CD8-positive, alpha-beta memory T cell (primary cell): ENCODE data around the gene HLA-F. TPM values are rescaled to one million over a fixed set of nuclear protein-coding genes. Genes with fewer than 3 reads are reported as not detected.
A peak's percentile ranks its signal among the peaks of the same experiment; 100 is the strongest.

Experiments used
- CTCF ChIA-PET: fragments of 350-600 bp; sonication (Branson Sonifier 250); formaldehyde crosslinking; loops from one replicate; lab custom pipeline; 2021; ENCODE audit warnings: antibody characterized with exemption; lab: Charles Lee
- POLR2A ChIA-PET: fragments of 350-600 bp; sonication (Branson Sonifier 250); formaldehyde crosslinking; loops from one replicate; lab custom pipeline; 2021; ENCODE audit warnings: antibody characterized with exemption; lab: Charles Lee
- DNase-seq, 5 donors: peaks; one replicate each; pipeline versions ENCODE4 v3.0.0 to v3.0.0-alpha.2; 2020 to 2022; ENCODE audit warnings: mixed read lengths in 1 of 5
- H3K27ac ChIP-seq: one replicate; pipeline ENCODE4 v1.7.0; 2013; ENCODE audit warnings: low read depth, mild to moderate bottlenecking, low read length, moderate library complexity
- H3K27me3 ChIP-seq: 2 replicates; pipeline ENCODE4 v1.7.0; 2013; ENCODE audit warnings: low read length, mild to moderate bottlenecking; ENCODE audit not compliant: insufficient read depth, poor library complexity, severe bottlenecking
- H3K36me3 ChIP-seq: 2 replicates; pipeline ENCODE4 v1.7.0; 2013; ENCODE audit warnings: mild to moderate bottlenecking, low read length, moderate library complexity; ENCODE audit not compliant: insufficient read depth
- H3K4me1 ChIP-seq: 2 replicates; pipeline ENCODE4 v1.7.0; 2013; ENCODE audit warnings: mild to moderate bottlenecking, low read length, moderate library complexity; ENCODE audit not compliant: insufficient read depth
- H3K4me3 ChIP-seq: 2 replicates; pipeline ENCODE4 v1.7.0; 2013; ENCODE audit warnings: mild to moderate bottlenecking, low read length
- H3K9me3 ChIP-seq: 2 replicates; pipeline ENCODE4 v1.7.0; 2013; ENCODE audit warnings: mild to moderate bottlenecking, low read length
- H3K27ac Mint-ChIP-seq, 8 donors: one replicate each; pipeline ENCODE4 v1.8.0; 2020 to 2021; ENCODE audit warnings: mixed read lengths in 8 of 8, mild to moderate bottlenecking in 6 of 8, inconsistent platforms in 3 of 8, moderate library complexity in 3 of 8
- H3K27me3 Mint-ChIP-seq, 2 donors: one replicate each; pipeline ENCODE4 v1.8.0; 2020 to 2021; ENCODE audit warnings: mixed read lengths in 2 of 2, mild to moderate bottlenecking in 1 of 2, moderate library complexity in 1 of 2
- H3K36me3 Mint-ChIP-seq, 3 donors: one replicate each; pipeline ENCODE4 v1.8.0; 2020 to 2021; ENCODE audit warnings: mixed read lengths in 3 of 3, inconsistent platforms in 1 of 3, mild to moderate bottlenecking in 1 of 3
- H3K4me1 Mint-ChIP-seq, 3 donors: one replicate each; pipeline ENCODE4 v1.8.0; 2020 to 2021; ENCODE audit warnings: mixed read lengths in 3 of 3, inconsistent platforms in 1 of 3, mild to moderate bottlenecking in 1 of 3
- H3K4me3 Mint-ChIP-seq, 7 donors: one replicate each; pipeline ENCODE4 v1.8.0; 2020 to 2021; ENCODE audit warnings: mixed read lengths in 7 of 7, mild to moderate bottlenecking in 6 of 7, moderate library complexity in 4 of 7, inconsistent platforms in 2 of 7
- H3K9me3 Mint-ChIP-seq, 5 donors: one replicate each; pipeline ENCODE4 v1.8.0; 2020 to 2022; ENCODE audit warnings: mixed read lengths in 5 of 5, mild to moderate bottlenecking in 3 of 5, moderate library complexity in 2 of 5, inconsistent platforms in 1 of 5
- polyA plus RNA-seq: library from polyadenylated mRNA; unstranded; fragments of 300-500 nt; fragmentation: Illumina TruSeq; gene quantifications from one replicate; pipeline ENCODE4 v1.2.3, GENCODE V29; 2021
- total RNA-seq, 2 experiments: library from RNA; stranded (reverse); gene quantifications; one replicate each; pipeline ENCODE4 v1.2.3, GENCODE V29; 2021

The HLA-F gene
- total and polyA plus RNA-seq, 3 experiments from 2014 or later, result 222 to 500 (median 242) TPM

DNA sequence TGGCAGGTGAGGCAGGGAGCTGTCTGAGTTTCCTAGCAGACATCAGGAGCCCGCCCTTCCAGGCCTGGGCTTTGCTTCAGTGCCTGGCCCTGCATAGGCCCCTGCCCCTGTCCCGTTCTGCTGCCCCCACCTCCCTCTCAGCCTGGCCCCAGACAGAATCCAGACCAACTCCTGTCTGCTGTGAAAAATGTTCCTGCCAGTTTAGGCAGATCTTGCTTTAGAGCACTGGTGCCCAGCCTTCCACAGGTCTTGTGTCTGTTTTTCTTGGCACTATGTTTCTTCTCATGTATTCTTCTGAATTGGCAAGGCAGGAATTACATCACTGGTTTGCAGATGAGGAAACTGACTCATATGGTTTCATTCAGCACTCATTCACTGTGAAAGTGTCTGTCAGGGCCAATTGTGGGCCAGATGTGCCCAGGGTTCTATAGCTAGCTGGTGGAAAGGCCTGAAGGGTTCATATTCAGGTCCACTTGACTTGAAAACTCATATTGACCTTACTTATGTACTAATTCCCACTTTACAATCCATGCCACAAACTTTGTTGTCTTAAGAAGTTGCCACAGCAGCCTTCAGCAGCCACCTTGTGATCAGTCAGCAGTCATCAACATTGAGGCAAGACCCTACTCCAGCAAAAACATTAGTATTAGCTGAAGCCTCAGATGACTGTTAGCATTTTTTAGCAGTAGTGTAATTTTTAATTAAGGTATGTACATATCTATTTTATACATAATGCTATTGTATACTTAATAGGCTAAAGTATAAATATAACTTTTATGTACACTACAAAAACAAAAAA, 40.5 kb downstream of the HLA-F start:
- H3K4me3 ChIP-seq, result no peak overlapping the region
- ChIA-PET CTCF (interaction anchor here (1.3 to 1.4 kb wide), 2 partner anchors 11 to 25 kb away, joined by 3 to 4 read pairs; no protein-coding TSS in a partner anchor), POLR2A (no interaction called here)
- Mint-ChIP-seq H3K4me3 (no peak overlapping the region), H3K9me3 (no peaks in the 10 kb centered on the region), H3K27me3 (peaks cover 3 to 8% of the 10 kb centered on the region in 2 donors), H3K4me1 (peaks cover 0 to 6% (median 5%) of the 10 kb centered on the region in 3 donors), H3K27ac (peak overlapping the region in 1 of 8 donors; percentile 43), H3K36me3 (no peaks in the 10 kb centered on the region)
- no peaks in the 10 kb centered on the region for H3K36me3 ChIP-seq
- DNase-seq, result no peak
- H3K9me3 ChIP-seq, result no peaks in the 10 kb centered on the region
- H3K27ac ChIP-seq, result no peak overlapping the region
- no peaks in the 10 kb centered on the region for H3K4me1 ChIP-seq
- no peaks in the 10 kb centered on the region for H3K27me3 ChIP-seq

DNA sequence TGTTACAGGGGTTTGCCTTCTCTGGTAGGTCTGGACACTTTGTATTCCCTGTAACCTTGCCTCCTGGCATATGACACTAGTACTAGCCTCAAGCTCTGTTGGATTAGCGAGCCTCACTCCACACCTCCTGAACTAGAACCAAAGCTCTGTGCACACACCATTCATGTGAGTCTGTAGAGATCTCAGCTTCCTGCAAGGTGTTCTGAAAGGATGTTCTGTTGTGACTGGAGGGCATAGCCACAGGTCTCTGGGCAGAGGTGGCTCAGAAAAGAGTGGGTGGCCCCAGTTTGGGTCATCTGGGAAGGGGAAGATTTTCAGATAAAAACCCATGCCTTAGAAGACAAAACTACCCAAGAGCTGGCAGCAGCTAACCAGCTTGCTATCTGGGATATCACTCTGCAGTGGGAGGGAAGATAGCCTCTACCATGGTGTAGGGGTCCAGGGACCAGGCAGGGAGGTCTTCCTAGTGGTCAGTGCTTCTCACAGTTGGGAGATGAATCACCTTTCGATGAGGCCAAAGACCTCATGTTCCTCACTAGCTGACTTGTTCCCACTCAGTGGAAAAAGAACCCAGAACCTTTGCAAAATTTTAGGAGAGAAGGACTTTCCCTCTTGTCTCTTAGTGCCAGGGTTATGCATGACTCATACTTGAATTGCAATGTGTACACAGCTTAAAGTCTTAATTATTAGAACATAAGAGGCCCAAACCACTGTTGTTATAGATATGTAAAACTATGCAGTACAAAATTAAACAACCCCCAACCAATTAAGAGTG, 41.4 kb downstream of the HLA-F start:
- peak overlapping the region in 1 of 7 donors; percentile 45 for H3K4me3 Mint-ChIP-seq
- H3K9me3 Mint-ChIP-seq, result no peaks in the 10 kb centered on the region
- DNase-seq, result no peak
- H3K27me3 Mint-ChIP-seq, result peaks cover 8 to 10% of the 10 kb centered on the region in 2 donors
- H3K27ac Mint-ChIP-seq, result no peak overlapping the region
- no peaks in the 10 kb centered on the region for H3K36me3 Mint-ChIP-seq
- Histone ChIP-seq H3K4me1 (no peaks in the 10 kb centered on the region), H3K36me3 (no peaks in the 10 kb centered on the region), H3K27ac (no peak overlapping the region), H3K4me3 (no peak overlapping the region), H3K9me3 (no peaks in the 10 kb centered on the region), H3K27me3 (peaks cover 5% of the 10 kb centered on the region)
- POLR2A ChIA-PET, result no interaction called here
- peaks cover 0 to under 1% (median under 1%) of the 10 kb centered on the region in 3 donors for H3K4me1 Mint-ChIP-seq
- CTCF ChIA-PET, result interaction anchor here (1.3 to 1.4 kb wide), 2 partner anchors 11 to 26 kb away, joined by 3 to 4 read pairs; no protein-coding TSS in a partner anchor

DNA sequence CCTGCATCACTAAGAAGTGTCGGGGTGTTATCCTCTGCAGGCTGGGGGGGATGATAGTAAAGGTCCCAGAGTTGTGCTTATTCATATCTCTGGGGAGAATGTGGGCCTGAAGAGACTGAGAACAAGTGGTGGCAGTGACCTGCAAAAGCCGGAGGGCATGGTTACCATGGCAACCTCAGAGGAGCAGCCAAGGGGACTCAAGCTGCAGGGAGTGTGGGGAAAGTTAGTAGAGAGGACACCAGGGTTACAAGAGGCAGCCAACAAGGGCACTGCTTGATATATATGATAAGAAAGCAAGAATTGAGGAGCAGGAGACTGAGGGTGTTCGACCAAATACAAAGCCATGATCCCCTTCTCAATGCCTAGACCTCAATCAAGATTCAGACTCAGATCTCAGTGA, 46.1 kb downstream of the HLA-F start:
- Mint-ChIP-seq H3K4me3 (no peak overlapping the region), H3K27ac (no peak overlapping the region), H3K9me3 (no peaks in the 10 kb centered on the region), H3K4me1 (no peaks in the 10 kb centered on the region), H3K36me3 (no peaks in the 10 kb centered on the region), H3K27me3 (peaks cover 10 to 41% of the 10 kb centered on the region in 2 donors)
- POLR2A ChIA-PET, result no interaction called here
- Histone ChIP-seq H3K36me3 (no peaks in the 10 kb centered on the region), H3K27ac (no peak overlapping the region), H3K4me1 (no peaks in the 10 kb centered on the region), H3K9me3 (no peaks in the 10 kb centered on the region), H3K4me3 (no peak overlapping the region), H3K27me3 (peaks cover 5% of the 10 kb centered on the region)
- CTCF ChIA-PET, result no interaction called here
- DNase-seq, result no peak

DNA sequence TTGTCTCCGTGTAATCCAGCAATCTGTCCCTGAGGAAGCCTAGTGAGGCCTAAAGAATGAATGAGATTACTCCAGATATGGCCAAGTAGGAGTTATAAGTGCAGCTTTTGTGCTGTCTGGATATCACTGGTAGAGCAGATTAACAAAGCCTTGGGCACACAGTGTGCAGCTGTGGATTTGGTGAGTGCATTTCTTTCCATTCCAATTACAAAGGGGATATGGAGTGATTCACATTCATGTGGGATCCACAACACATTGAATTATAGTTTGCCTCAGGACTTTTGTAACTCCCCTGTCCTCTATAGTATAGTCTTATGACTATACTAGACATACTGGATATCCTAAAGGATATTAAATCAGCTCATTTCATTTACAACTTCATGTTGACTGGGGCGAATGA, 47.1 kb downstream of the HLA-F start:
- no peak for DNase-seq
- no peaks in the 10 kb centered on the region for H3K4me1 ChIP-seq
- Mint-ChIP-seq H3K4me1 (no peaks in the 10 kb centered on the region), H3K9me3 (no peaks in the 10 kb centered on the region), H3K27ac (no peak overlapping the region), H3K4me3 (no peak overlapping the region), H3K27me3 (peaks cover 14 to 50% of the 10 kb centered on the region in 2 donors), H3K36me3 (no peaks in the 10 kb centered on the region)
- POLR2A ChIA-PET, result no interaction called here
- H3K36me3 ChIP-seq, result no peaks in the 10 kb centered on the region
- peaks cover 5% of the 10 kb centered on the region for H3K27me3 ChIP-seq
- H3K9me3 ChIP-seq, result no peaks in the 10 kb centered on the region
- H3K27ac ChIP-seq, result no peak overlapping the region
- no peak overlapping the region for H3K4me3 ChIP-seq
- CTCF ChIA-PET, result no interaction called here

DNA sequence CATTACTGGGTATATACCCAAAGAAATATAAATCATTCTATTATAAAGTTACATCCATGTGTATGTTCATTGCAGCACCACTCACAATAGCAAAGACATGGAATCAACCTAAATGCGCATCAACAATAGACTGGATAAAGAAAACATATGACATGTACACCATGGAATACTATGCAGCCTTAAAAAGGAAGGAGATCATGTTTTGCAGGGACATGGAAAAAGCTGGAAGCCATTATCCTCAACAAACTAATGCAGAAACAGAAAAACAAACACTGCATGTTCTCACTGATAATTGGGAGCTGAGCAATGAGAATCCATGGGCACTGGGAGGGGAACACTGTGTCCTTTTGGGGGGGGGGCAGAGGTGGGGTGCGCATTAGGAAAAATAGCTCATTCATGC, 53.5 kb downstream of the HLA-F start:
- H3K9me3 Mint-ChIP-seq, result no peaks in the 10 kb centered on the region
- no peak overlapping the region for H3K4me3 Mint-ChIP-seq
- peaks cover 0 to 10% (median 0%) of the 10 kb centered on the region in 3 donors for H3K36me3 Mint-ChIP-seq
- H3K4me1 Mint-ChIP-seq, result no peaks in the 10 kb centered on the region
- ChIA-PET CTCF (interaction anchor here (1.4 kb wide), 1 partner anchor 123 kb away, joined by 6 read pairs; no protein-coding TSS in a partner anchor), POLR2A (no interaction called here)
- H3K27ac ChIP-seq, result no peak overlapping the region
- DNase-seq, result no peak
- no peaks in the 10 kb centered on the region for H3K9me3 ChIP-seq
- H3K36me3 ChIP-seq, result no peaks in the 10 kb centered on the region
- no peaks in the 10 kb centered on the region for H3K27me3 ChIP-seq
- no peak overlapping the region for H3K27ac Mint-ChIP-seq
- H3K4me3 ChIP-seq, result no peak overlapping the region
- H3K27me3 Mint-ChIP-seq, result peaks cover 40 to 75% of the 10 kb centered on the region in 2 donors
- no peaks in the 10 kb centered on the region for H3K4me1 ChIP-seq

Other genes starting within 250 kb of the HLA-F start
- gene MAS1L, start 235.5 kb upstream of the HLA-F start, total RNA-seq, result not detected
- gene MAS1L, start 235.5 kb upstream of the HLA-F start, polyA plus RNA-seq, result not detected
- gene UBD, start 163.7 kb upstream of the HLA-F start, total RNA-seq, result 1 to 10 TPM; 2.5 to 2.6 TPM
- not detected for gene UBD, start 163.7 kb upstream of the HLA-F start, polyA plus RNA-seq
- gene OR2H2, start 138.3 kb upstream of the HLA-F start, total RNA-seq, result not detected
- gene OR2H2, start 138.3 kb upstream of the HLA-F start, polyA plus RNA-seq, result not detected
- gene GABBR1, start 90.3 kb upstream of the HLA-F start, total RNA-seq, result 1 to 10 TPM; 8.3 to 8.8 TPM
- 0.45 TPM for gene GABBR1, start 90.3 kb upstream of the HLA-F start, polyA plus RNA-seq
- gene MOG, start 66.3 kb upstream of the HLA-F start, total RNA-seq, result not detected
- gene MOG, start 66.3 kb upstream of the HLA-F start, polyA plus RNA-seq, result not detected
- gene ZFP57, start 42.3 kb upstream of the HLA-F start, total RNA-seq, result 1 to 10 TPM; 9.0 to 9.2 TPM
- gene ZFP57, start 42.3 kb upstream of the HLA-F start, polyA plus RNA-seq, result 2.2 TPM
- under 1 TPM; 0.59 to 0.69 TPM for gene HLA-G, start 104.4 kb downstream of the HLA-F start, total RNA-seq
- 3.2 TPM for gene HLA-G, start 104.4 kb downstream of the HLA-F start, polyA plus RNA-seq
- gene HLA-A, start 219.1 kb downstream of the HLA-F start, total RNA-seq, result 1,000 to 10,000 TPM; 1,371 to 1,390 TPM
- gene HLA-A, start 219.1 kb downstream of the HLA-F start, polyA plus RNA-seq, result 3,526 TPM